Testis (tissue), 3 donors: Measurements from ENCODE around the gene SPINK9. TPM values are rescaled to one million over a fixed set of nuclear protein-coding genes. Genes with fewer than 3 reads are reported as not detected.
"Not testable (repeated sequence)": the region's sequence is repeated elsewhere in the genome, so short reads cannot be mapped to it uniquely, and the experiment has no call there.

Experiments used
- DNase-seq: peaks from one replicate; pipeline ENCODE4 v3.0.0-alpha.2; 2019
- H3K27ac ChIP-seq, 2 donors: fragments of 200-600 bp; sonication (generic); one replicate each; pipeline ENCODE4 v1.5.1; 2019
- H3K27me3 ChIP-seq: fragments of 200-600 bp; sonication (generic); one replicate; pipeline ENCODE4 v1.5.1; 2019
- H3K36me3 ChIP-seq: fragments of 200-600 bp; sonication (generic); one replicate; pipeline ENCODE4 v1.5.1; 2017; ENCODE audit warnings: low read depth; ENCODE audit errors: missing control alignments
- H3K4me1 ChIP-seq: fragments of 200-600 bp; sonication (generic); one replicate; pipeline ENCODE4 v1.5.1; 2019
- H3K4me3 ChIP-seq, 2 donors: fragments of 200-600 bp; sonication (generic); one replicate each; pipeline ENCODE4 v1.5.1; 2017 to 2019
- H3K9me3 ChIP-seq: fragments of 200-600 bp; sonication (generic); one replicate; pipeline ENCODE4 v1.5.1; 2017
- POLR2A ChIP-seq: fragments of 450-650 bp; IDR thresholded peaks from one replicate; pipeline ENCODE4 v1.6.1; 2017; ENCODE audit warnings: antibody characterized with exemption, mild to moderate bottlenecking, moderate library complexity
- WGBS, 2 donors: methylation state at CpG; one replicate each; pipeline ENCODE4 v1.1.5; 2018; 5-methylcytosine and 5-hydroxymethylcytosine counted together
- intact Hi-C: fragments of 100-400 bp; cut with DNase I; formaldehyde crosslinking; loops from one replicate; pipeline ENCODE4 v1.15.1; 2023; ENCODE audit warnings: low total_unique reads
- polyA plus RNA-seq: library from polyadenylated mRNA; stranded (reverse); fragments of 350-450 nt; fragmentation: Illumina TruSeq; extraction: RNeasy Lipid Tissue Mini Kit (QIAGEN cat#74804); gene quantifications from one replicate; pipeline ENCODE4 v1.2.3, GENCODE V29; 2014; ENCODE audit warnings: low read depth, low replicate concordance; ENCODE audit not compliant: insufficient read depth
- total RNA-seq, 2 donors: library from RNA; depleted of rRNA; stranded (reverse); fragments of >200 nt; gene quantifications; one replicate each; pipeline ENCODE4 v1.2.3, GENCODE V29; 2016
- TF ChIP-seq, protein P1 (sequence below), 3 experiments: fragments of 450-650 bp in 2 of 3; fragments of 200-600 bp in 1 of 3; sonication (generic) in 1 of 3; IDR thresholded peaks; one replicate each; pipeline ENCODE4 v1.5.1; 2016 to 2019; ENCODE audit warnings: antibody characterized with exemption in 3 of 3, mild to moderate bottlenecking in 2 of 3, moderate library complexity in 1 of 3

The SPINK9 gene
- total and polyA plus RNA-seq, 3 donors from 2014 or later = not detected

DNA sequence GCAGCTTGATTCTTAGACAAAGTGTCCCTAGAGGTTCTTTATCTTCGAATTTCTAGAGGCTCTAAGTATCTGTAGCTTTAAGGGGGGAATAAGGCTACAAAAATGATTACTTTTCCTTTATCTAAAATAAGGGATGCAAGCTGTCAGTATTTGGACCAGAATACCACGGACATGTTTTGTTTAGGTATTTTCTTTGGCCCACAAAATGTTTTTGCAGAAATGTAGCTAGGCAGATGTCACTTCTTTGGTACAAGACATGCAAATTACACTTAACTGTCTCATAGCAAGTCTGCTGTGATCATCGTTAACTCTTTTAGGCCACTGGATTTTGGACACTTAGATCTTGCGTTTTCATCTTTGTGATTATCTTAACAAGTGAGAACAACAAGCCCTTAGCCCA is 20.6 kb upstream of the SPINK9 start:
- no peak for TF ChIP-seq POLR2A
- TF ChIP-seq, protein P1, sequence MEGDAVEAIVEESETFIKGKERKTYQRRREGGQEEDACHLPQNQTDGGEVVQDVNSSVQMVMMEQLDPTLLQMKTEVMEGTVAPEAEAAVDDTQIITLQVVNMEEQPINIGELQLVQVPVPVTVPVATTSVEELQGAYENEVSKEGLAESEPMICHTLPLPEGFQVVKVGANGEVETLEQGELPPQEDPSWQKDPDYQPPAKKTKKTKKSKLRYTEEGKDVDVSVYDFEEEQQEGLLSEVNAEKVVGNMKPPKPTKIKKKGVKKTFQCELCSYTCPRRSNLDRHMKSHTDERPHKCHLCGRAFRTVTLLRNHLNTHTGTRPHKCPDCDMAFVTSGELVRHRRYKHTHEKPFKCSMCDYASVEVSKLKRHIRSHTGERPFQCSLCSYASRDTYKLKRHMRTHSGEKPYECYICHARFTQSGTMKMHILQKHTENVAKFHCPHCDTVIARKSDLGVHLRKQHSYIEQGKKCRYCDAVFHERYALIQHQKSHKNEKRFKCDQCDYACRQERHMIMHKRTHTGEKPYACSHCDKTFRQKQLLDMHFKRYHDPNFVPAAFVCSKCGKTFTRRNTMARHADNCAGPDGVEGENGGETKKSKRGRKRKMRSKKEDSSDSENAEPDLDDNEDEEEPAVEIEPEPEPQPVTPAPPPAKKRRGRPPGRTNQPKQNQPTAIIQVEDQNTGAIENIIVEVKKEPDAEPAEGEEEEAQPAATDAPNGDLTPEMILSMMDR (IDR thresholded peaks at IDR 0.05) = no peak
- Histone ChIP-seq H3K4me1 (peaks cover 6% of the 10 kb centered on the region), H3K27ac (no peak overlapping the region), H3K4me3 (no peak overlapping the region), H3K9me3 (no peaks in the 10 kb centered on the region), H3K36me3 (no peaks in the 10 kb centered on the region), H3K27me3 (no peaks in the 10 kb centered on the region)
- intact Hi-C loops = no loop called here
- 42 to 43% methylated on average over 4 of the region's 4 CpGs for WGBS, 2 donors
- DNase-seq = no peak

- H3K9me3 ChIP-seq, H3K36me3 ChIP-seq, H3K27ac ChIP-seq, H3K4me3 ChIP-seq, H3K27me3 ChIP-seq, intact Hi-C loops, DNase-seq, H3K4me1 ChIP-seq: not testable (repeated sequence)
- 59 to 61% methylated on average over 32 to 42 of the region's 42 CpGs for WGBS, 2 donors
Observed at GRCh38 chr5:148320011-148320963, 15.1 kb upstream of the SPINK9 start.

DNA sequence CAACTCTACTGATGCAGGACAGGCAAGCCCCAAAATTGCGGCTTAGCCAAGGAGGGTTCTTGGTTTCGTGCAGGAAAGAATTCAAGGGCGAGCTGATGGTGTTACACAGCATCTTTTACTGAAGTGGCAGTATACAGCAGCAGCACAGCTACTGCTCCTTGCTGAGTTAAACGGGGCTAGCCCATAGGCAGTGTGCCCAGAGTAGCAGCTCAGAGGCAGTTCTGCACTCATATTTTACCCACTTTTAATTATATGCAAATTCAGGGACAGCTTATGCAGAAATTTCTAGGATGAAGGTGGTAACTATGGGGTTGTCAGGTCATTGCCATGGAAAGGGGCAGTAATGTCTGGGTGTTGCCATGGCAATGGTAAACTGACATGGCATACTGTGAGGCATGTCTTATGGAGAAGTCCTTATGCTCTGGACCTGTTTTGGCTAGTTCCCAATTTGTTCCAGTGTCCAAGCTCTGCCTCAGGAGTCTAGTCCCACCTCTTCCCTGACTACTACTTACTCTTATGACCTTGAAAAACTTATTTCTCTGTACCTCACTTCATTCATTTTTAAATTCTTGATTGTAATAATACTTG is 2.0 kb upstream of the SPINK9 start:
- Histone ChIP-seq H3K27ac (no peak overlapping the region), H3K36me3 (no peaks in the 10 kb centered on the region), H3K27me3 (no peaks in the 10 kb centered on the region), H3K4me3 (no peak overlapping the region), H3K9me3 (no peaks in the 10 kb centered on the region), H3K4me1 (no peaks in the 10 kb centered on the region)
- TF ChIP-seq, protein P1 (IDR thresholded peaks at IDR 0.05) = no peak
- no peak for TF ChIP-seq POLR2A
- intact Hi-C loops = no loop called here
- no peak for DNase-seq
- 89 to 93% methylated on average over 4 of the region's 4 CpGs for WGBS, 2 donors

GRCh38 chr5:148336704-148337435 is 1.5 kb downstream of the SPINK9 start:
- no peaks in the 10 kb centered on the region for H3K4me1 ChIP-seq
- no peak overlapping the region for H3K27ac ChIP-seq
- intact Hi-C loops = no loop called here

More at GRCh38 chr5:148336704-148337435, 1.5 kb downstream of the SPINK9 start:
- no peaks in the 10 kb centered on the region for H3K9me3 ChIP-seq
- no peak for DNase-seq
- no peaks in the 10 kb centered on the region for H3K27me3 ChIP-seq
- TF ChIP-seq, protein P1 (IDR thresholded peaks at IDR 0.05) = no peak
- no peak for TF ChIP-seq POLR2A
- no peaks in the 10 kb centered on the region for H3K36me3 ChIP-seq
- H3K4me3 ChIP-seq = no peak overlapping the region
- 89 to 90% methylated on average over 3 of the region's 3 CpGs for WGBS, 2 donors
